Brain microvascular endothelial cell (primary cell): ENCODE data around the gene ZNF79.

Experiments
- DNase-seq: peaks from one replicate; pipeline ENCODE4 v3.0.0-alpha.2; 2020
- H3K27ac ChIP-seq: fragments of 250-450 bp; sonication (Bioruptor Pico); 2 replicates; pipeline ENCODE4 v1.5.1; 2020; ENCODE audit warnings: mild to moderate bottlenecking, moderate library complexity
- H3K27me3 ChIP-seq: fragments of 250-450 bp; sonication (Bioruptor Pico); replicated peaks from 2 replicates; pipeline ENCODE4 v1.5.1; 2020; ENCODE audit warnings: mild to moderate bottlenecking
- H3K36me3 ChIP-seq: fragments of 250-450 bp; sonication (Bioruptor Pico); replicated peaks from 2 replicates; pipeline ENCODE4 v1.5.1; 2020; ENCODE audit warnings: mild to moderate bottlenecking
- H3K4me3 ChIP-seq: 2 replicates; pipeline ENCODE4 v1.5.1; 2011; ENCODE audit warnings: low read depth, mild to moderate bottlenecking, control low read depth, low read length, moderate library complexity
- CTCF ChIP-seq: IDR thresholded peaks from 2 replicates; pipeline ENCODE4 v1.5.1; 2011; ENCODE audit warnings: low read depth, mild to moderate bottlenecking, moderate library complexity, low read length, control low read depth, inconsistent platforms; ENCODE audit errors: missing control alignments
- in situ Hi-C: cut with HindIII; loops from 2 replicates; pipeline ENCODE4 v1.10.0; 2017; ENCODE audit warnings: low sequenced_read_pairs, low pct_ligation_motif_present

ZNF79 gene

DNA sequence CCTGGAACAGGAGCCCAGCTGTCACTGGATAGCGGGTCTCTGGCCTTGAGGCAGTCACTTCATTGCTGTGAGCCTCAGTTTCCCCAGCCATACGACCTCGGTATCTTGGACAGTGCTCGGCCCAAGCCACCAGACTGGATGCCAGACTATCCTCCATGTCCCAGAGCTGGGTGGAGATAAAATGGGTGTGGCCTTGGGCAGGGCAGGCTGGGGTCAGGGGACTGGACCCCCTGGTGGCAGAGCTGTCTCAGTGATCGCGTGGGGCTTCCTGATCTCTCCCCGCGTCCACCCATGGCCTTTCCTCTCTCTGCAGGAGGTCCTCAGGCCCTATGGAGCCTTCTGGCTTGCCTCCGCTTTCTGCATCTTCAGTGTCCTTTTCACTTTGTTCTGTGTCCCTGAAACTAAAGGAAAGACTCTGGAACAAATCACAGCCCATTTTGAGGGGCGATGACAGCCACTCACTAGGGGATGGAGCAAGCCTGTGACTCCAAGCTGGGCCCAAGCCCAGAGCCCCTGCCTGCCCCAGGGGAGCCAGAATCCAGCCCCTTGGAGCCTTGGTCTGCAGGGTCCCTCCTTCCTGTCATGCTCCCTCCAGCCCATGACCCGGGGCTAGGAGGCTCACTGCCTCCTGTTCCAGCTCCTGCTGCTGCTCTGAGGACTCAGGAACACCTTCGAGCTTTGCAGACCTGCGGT, 17.2 kb upstream of the ZNF79 start:
- Histone ChIP-seq H3K4me3 (no peak overlapping the region), H3K27ac (no peak overlapping the region), H3K36me3 (peaks cover 3% of the 10 kb centered on the region), H3K27me3 (no peaks in the 10 kb centered on the region)
- TF ChIP-seq CTCF: no peak
- in situ Hi-C loops: no loop called here
- DNase-seq: no peak

GRCh38 chr9:127407492-127407843, 16.7 kb upstream of the ZNF79 start:
- no peak for DNase-seq
- H3K27ac ChIP-seq: no peak overlapping the region

DNA sequence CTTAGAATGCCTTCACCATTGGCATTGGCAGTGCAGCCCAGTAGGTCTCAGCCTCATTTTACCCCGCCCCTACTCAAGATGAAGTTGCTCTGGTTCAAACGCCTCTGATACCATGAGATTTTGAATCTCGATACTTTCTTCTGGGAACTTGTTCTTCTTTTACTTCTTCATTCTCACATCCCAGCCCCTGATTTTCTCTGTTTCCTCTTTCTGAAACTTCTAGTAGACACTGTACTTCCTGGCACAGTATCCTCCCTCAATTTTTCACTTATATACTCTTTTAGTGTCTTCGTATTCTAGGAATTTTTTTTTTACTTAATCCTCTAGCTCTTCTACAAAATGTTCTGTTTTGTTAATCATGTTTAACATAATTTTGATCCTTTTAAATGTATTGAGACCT, 13.1 kb upstream of the ZNF79 start:
- H3K27me3 ChIP-seq: no peaks in the 10 kb centered on the region
- in situ Hi-C loops: no loop called here
- H3K27ac ChIP-seq: no peak overlapping the region
- DNase-seq: no peak
- TF ChIP-seq CTCF: no peak
- H3K4me3 ChIP-seq: no peak overlapping the region
- H3K36me3 ChIP-seq: no peaks in the 10 kb centered on the region

More at GRCh38 chr9:127407492-127407843, 16.7 kb upstream of the ZNF79 start:
- in situ Hi-C loops: no loop called here
- no peak for TF ChIP-seq CTCF
- Histone ChIP-seq H3K4me3 (no peak overlapping the region), H3K27me3 (no peaks in the 10 kb centered on the region), H3K36me3 (peaks cover 3% of the 10 kb centered on the region)

- Histone ChIP-seq H3K27ac (no peak overlapping the region), H3K4me3 (no peak overlapping the region), H3K36me3 (no peaks in the 10 kb centered on the region), H3K27me3 (no peaks in the 10 kb centered on the region)
- no peak for TF ChIP-seq CTCF
- in situ Hi-C loops: no loop called here
- no peak for DNase-seq
Observed at GRCh38 chr9:127415141-127415540, 9.0 kb upstream of the ZNF79 start.

DNA sequence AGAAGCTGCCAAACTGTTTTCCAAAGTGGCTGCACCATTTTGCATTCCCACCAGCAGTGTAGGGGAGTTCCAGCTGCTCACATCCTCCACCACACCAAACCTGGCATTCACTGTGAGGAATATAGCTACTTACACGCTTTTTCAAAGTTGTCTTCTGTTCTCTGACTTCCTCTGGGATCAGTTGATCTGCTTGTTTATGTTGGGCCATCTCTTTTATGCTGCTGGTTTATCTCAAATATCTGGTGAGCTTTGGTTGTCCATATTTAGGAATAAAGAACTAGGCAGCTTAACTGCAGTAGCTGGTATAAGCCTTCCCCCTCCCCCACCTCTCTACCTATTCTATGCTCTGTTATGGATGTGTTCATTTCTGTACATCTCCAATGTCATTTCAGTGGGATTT, 8.5 kb upstream of the ZNF79 start:
- no peak for TF ChIP-seq CTCF
- in situ Hi-C loops: no loop called here

More for the DNA sequence above, 8.5 kb upstream of the ZNF79 start:
- Histone ChIP-seq H3K27ac (no peak overlapping the region), H3K36me3 (no peaks in the 10 kb centered on the region), H3K4me3 (no peak overlapping the region), H3K27me3 (no peaks in the 10 kb centered on the region)
- DNase-seq: no peak
